Measurements from ENCODE around the gene HDAC8.

HDAC8 gene

GRCh38 chrX:72395237-72395636, 177.4 kb downstream of the HDAC8 start:
- Histone ChIP-seq H3K4me3 (IDR thresholded peaks at IDR 0.05; ENCODE audit: insufficient read depth, low read depth, low read length) (no peak overlapping the region), H4K20me1 (ENCODE audit: insufficient read depth) (no peaks in the 10 kb centered on the region), H2AFZ (ENCODE audit: low read depth) (no peak overlapping the region), H3K36me3 (ENCODE audit: insufficient read depth) (no peaks in the 10 kb centered on the region), H3K9ac (no peak overlapping the region), H3K27ac (no peak overlapping the region), H3K27me3 (ENCODE audit: insufficient read depth, low read depth) (no peaks in the 10 kb centered on the region), H3K4me1 (ENCODE audit: low read depth, poor library complexity, severe bottlenecking) (no peaks in the 10 kb centered on the region), H3K79me2 (ENCODE audit: insufficient read depth, low read depth) (no peaks in the 10 kb centered on the region), H3K4me2 (no peak overlapping the region)
- TF ChIP-seq, protein P1, sequence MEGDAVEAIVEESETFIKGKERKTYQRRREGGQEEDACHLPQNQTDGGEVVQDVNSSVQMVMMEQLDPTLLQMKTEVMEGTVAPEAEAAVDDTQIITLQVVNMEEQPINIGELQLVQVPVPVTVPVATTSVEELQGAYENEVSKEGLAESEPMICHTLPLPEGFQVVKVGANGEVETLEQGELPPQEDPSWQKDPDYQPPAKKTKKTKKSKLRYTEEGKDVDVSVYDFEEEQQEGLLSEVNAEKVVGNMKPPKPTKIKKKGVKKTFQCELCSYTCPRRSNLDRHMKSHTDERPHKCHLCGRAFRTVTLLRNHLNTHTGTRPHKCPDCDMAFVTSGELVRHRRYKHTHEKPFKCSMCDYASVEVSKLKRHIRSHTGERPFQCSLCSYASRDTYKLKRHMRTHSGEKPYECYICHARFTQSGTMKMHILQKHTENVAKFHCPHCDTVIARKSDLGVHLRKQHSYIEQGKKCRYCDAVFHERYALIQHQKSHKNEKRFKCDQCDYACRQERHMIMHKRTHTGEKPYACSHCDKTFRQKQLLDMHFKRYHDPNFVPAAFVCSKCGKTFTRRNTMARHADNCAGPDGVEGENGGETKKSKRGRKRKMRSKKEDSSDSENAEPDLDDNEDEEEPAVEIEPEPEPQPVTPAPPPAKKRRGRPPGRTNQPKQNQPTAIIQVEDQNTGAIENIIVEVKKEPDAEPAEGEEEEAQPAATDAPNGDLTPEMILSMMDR (conservative IDR thresholded peaks at IDR 0.05; ENCODE audit: low read depth, low read length) = no peak

- Histone ChIP-seq H3K27me3 (ENCODE audit: insufficient read depth, low read depth) (no peaks in the 10 kb centered on the region), H3K4me3 (IDR thresholded peaks at IDR 0.05; ENCODE audit: insufficient read depth, low read depth, low read length) (no peak overlapping the region), H4K20me1 (ENCODE audit: insufficient read depth) (no peaks in the 10 kb centered on the region), H3K36me3 (ENCODE audit: insufficient read depth) (no peaks in the 10 kb centered on the region), H3K9ac (no peak overlapping the region), H3K79me2 (ENCODE audit: insufficient read depth, low read depth) (no peaks in the 10 kb centered on the region), H2AFZ (ENCODE audit: low read depth) (no peak overlapping the region), H3K4me1 (ENCODE audit: low read depth, poor library complexity, severe bottlenecking) (no peaks in the 10 kb centered on the region), H3K27ac (no peak overlapping the region), H3K4me2 (no peak overlapping the region)
- TF ChIP-seq, protein P1 (conservative IDR thresholded peaks at IDR 0.05; ENCODE audit: low read depth, low read length) = no peak
Observed at GRCh38 chrX:72394518-72395170, 178.0 kb downstream of the HDAC8 start.

DNA sequence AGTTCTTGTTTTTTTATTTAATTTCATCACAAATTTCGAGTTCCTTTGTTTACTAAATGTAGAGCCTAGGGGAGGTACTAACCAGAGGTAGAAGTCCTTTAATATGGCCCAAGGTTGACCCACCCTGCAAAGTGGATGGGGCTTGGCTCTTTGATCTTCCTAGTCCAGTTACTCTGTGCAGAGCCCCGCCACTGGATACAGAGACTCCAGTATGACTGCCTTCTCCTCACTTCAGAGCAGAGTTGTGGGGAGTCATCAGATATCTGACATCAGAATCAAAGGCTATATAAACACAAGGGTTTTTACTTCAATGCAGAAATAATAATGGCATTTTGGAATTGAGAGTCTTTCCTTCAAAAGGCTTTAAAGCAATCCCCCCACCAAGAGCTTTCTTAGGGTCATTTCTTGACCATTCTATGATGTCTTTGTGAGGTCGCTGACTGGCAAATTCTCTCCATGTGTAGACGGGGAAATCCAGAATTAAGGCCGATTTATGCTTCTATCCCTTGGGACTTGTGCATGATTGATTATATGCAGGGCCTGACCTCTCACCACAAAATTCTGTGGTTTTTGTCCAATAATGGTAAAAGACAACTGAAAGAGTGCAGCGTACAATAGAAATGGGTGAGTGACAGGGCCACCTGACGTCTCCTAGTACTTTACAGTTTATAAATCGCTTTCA, 178.7 kb downstream of the HDAC8 start:
- TF ChIP-seq, protein P1 (conservative IDR thresholded peaks at IDR 0.05; ENCODE audit: low read depth, low read length) = no peak
- H2AFZ ChIP-seq (ENCODE audit: low read depth) = no peak overlapping the region
- H3K4me3 ChIP-seq (IDR thresholded peaks at IDR 0.05; ENCODE audit: insufficient read depth, low read depth, low read length) = no peak overlapping the region
- no peaks in the 10 kb centered on the region for H3K36me3 ChIP-seq (ENCODE audit: insufficient read depth)
- H3K79me2 ChIP-seq (ENCODE audit: insufficient read depth, low read depth) = no peaks in the 10 kb centered on the region
- no peaks in the 10 kb centered on the region for H4K20me1 ChIP-seq (ENCODE audit: insufficient read depth)
- no peak overlapping the region for H3K4me2 ChIP-seq
- H3K27me3 ChIP-seq (ENCODE audit: insufficient read depth, low read depth) = no peaks in the 10 kb centered on the region
- no peaks in the 10 kb centered on the region for H3K4me1 ChIP-seq (ENCODE audit: low read depth, poor library complexity, severe bottlenecking)
- no peak overlapping the region for H3K9ac ChIP-seq
- no peak overlapping the region for H3K27ac ChIP-seq

DNA sequence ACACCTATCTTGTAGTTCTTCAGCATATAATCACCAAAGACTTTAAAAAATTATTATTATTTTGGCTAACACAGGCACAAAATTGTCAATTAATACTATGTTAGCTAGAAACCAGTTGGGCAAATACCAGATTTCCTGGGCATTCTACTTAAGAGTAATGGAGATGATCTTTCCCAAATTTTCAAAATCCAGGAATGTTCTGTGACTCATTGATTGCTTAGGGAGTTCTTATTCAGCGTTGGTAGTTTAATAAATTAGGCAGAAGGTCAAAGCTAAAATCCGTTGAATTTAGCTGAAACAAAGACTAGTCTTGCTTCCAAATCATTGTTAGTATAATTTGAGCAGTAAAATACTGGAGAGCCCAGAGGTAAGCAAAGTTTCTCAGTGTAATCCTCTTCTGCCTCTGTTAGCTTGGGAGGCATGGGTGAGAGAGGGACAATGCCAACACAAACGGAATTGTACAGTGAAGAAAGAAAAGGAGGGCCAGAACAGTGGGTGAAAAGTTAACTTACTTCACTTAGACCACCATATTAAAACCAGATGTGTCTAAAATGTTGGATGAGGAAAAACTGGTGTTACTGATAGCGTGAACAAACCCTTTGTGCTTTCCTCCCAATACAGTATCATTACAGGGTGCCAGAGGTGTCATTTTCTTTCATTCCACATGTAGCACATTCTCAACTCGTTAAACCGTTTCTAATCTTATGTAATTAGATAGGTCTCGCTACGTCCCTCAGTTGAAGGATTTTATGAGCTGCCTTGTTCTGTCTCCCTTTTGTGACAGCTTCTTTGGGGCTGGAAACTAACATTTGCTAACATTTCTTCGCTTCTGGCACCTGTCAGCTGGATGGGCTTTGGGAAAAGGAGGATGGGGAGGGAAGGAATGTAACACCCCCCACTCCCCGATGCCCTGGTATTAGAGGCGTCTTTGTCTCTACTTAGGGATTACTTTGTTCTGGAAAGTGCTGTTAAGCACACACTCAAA, 179.5 kb downstream of the HDAC8 start:
- Histone ChIP-seq H4K20me1 (ENCODE audit: insufficient read depth) (no peaks in the 10 kb centered on the region), H3K4me3 (IDR thresholded peaks at IDR 0.05; ENCODE audit: insufficient read depth, low read depth, low read length) (no peak overlapping the region), H3K9ac (no peak overlapping the region), H3K4me2 (no peak overlapping the region), H3K36me3 (ENCODE audit: insufficient read depth) (no peaks in the 10 kb centered on the region), H2AFZ (ENCODE audit: low read depth) (no peak overlapping the region), H3K4me1 (ENCODE audit: low read depth, poor library complexity, severe bottlenecking) (no peaks in the 10 kb centered on the region), H3K27me3 (ENCODE audit: insufficient read depth, low read depth) (no peaks in the 10 kb centered on the region), H3K79me2 (ENCODE audit: insufficient read depth, low read depth) (no peaks in the 10 kb centered on the region), H3K27ac (no peak overlapping the region)
- TF ChIP-seq, protein P1 (conservative IDR thresholded peaks at IDR 0.05; ENCODE audit: low read depth, low read length) = no peak

Measured in KMS-11 (cell line).